Cardiac septum (tissue), 1 donor: ENCODE data around the gene ITGA1. TPM values are rescaled to one million over a fixed set of nuclear protein-coding genes. Genes with fewer than 3 reads are reported as not detected.
"Not testable (repeated sequence)": the region's sequence is repeated elsewhere in the genome, so short reads cannot be mapped to it uniquely, and the experiment has no call there.

Experiments
- DNase-seq: peaks from one replicate; pipeline ENCODE4 v3.0.0-alpha.2; 2020; ENCODE audit warnings: low spot score
- intact Hi-C: fragments of 100-400 bp; cut with DNase I; formaldehyde crosslinking; loops from one replicate; pipeline ENCODE4 v1.14.0; 2022
- long read RNA-seq: library from polyadenylated mRNA; unstranded; transcript quantifications from one replicate; pipeline ENCODE4 v2.0.0, GENCODE V29; 2021
- total RNA-seq: library from RNA; stranded (reverse); fragmentation: NEBNext Ultra II Directional; extraction: Animal tissue kit (Norgen Biotek cat#: 25700); gene quantifications from one replicate; pipeline ENCODE4 v1.2.1, GENCODE V29; 2021
- donor health status: DM: no; HTN: no; CAD: no.

Gene ITGA1
- 40.3 TPM for total RNA-seq
- long read RNA-seq, full-length matches to known transcripts, result 15 of 26 reads
- long read RNA-seq, partial matches to known transcripts, result 8 of 26 reads
- long read RNA-seq, other reads (novel, unspliced or antisense), result 3 of 26 reads

DNA sequence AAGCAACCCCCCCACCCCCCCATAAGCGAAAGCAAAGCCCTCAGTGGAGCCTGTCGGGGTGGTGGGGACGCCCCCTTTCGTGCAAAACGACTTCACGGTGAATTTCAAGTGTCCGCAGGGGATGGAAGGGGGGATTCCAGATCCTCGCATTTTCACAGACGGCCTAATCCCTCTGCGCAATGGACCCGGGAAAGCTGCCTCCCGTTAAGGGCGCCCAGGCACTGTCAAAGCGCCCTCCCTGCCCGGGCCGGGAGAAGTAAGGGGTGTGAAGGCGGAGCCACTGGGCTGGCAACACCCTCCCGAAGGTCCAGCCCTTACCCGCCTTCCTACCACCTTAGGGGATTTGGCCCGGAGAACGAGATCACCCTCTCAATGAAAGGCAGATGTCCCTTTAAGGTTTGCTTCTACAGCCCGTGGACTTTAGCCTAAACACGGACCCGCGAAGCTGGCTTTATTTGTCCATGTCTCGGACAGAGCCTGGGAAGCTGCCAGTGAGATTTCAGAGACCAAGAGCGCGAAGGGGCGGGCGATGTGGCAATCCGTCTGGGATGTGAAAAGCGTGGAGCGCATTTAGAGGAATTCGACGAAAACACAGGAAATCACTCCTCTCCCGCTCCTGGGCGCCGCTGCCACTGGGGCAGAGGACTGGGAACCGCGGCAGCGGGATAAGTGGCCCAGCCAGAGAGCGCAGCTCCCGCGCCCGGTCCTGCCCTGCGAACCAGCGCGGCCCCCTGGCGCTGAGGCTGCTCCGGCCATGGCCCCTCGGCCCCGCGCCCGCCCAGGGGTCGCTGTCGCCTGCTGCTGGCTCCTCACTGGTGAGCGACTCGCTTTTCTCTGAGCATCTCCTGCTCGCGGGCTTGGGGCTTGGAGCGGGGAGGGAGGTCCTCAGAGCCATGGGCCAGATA, at the start of gene ITGA1, which contains the start of gene PELO:
ITGA1 (plus strand) TSS at position 317 of the 905 bp plus-strand sequence; CDS start at position 755, 438 bp downstream.
PELO (plus strand) TSS at position 317 of the 905 bp plus-strand sequence. CDS start 12,479 bp downstream, outside the sequence.
- DNase-seq, result peak; percentile 89
- intact Hi-C loops, result loop anchor here (2.0 to 10.0 kb wide), 5 partner anchors 54 to 317 kb away; partner anchors contain the start of gene MOCS2

DNA sequence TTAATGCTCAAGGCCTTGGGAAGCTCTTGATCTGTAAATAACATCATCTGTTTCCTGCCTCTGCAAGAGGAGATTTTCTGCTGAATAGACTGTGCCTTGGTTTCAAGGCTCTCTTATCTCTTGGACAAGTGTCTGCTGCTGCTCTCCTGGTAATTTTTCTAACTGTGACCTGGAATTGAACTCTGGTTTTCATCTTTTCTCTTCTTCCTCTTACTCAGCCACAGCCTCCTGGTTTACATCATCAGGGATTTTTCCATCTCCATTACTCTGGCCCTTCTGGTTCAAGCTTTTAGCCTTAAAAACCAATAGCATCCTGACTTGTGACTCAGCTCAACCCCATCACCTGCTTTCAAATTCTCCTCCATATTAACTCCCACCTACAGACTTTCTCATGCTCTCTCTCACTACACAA, 49.6 kb upstream of the ITGA1 start:
- intact Hi-C loops, result no loop called here

DNA sequence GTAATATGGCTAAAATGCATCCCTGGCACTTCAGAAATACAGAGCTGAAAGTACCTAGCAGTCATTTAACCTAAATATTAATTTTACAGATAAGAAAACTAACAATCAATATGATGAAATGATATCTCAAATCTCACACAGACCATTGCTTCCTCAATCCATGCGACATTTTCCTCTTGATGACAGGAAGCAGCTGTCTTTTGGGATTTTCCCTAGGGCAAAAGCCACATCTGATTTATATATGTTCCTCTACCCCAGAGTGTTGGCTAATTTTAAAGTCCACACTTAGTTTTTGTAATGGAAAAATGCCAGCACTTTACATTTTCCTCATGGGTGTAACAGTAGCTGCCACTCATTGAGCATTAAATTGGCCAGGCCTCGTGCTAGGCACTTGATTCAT, 47.7 kb upstream of the ITGA1 start:
- intact Hi-C loops, result no loop called here
- DNase-seq, result no peak

More for the DNA sequence above, 49.6 kb upstream of the ITGA1 start:
- no peak for DNase-seq

DNA sequence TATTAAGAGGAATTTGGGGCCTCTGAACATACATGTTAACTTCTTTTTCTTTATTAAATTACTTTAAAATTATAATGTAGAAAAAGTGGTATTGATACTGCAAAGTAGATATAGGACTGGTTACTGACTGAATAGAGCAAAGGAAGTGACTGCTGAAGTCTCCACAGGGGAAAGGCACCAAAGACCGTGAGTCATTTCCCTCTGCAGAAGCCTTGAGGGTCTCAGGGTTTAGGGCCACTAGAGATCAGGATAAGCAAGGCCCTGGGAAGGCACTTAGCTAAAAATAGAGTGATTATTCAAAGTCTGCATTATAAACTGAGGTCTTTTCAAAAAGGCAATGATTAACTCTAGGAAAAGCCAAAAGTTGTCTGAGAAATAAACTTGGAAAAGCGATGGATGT, 44.7 kb upstream of the ITGA1 start:
- intact Hi-C loops, result no loop called here
- no peak for DNase-seq

DNA sequence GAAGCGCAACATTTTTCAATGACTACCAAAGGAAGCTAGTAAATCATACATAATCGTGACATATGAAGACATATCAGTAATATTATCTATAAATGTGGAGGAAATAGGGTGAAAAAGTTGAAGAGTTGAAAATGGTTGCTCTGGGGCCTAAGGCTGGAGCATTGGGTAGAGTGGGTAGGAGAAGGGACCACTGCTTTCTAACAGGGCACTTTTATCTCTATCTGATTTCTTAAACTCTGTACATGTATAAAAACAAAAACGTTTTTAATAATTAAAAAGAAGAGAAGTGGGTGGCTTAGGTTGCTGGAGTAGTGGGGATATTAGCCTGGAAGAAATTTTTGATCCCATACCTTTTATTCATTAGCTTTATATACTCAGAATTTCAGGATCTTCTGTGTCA, 44.2 kb upstream of the ITGA1 start:
- no peak for DNase-seq
- intact Hi-C loops, result no loop called here

DNA sequence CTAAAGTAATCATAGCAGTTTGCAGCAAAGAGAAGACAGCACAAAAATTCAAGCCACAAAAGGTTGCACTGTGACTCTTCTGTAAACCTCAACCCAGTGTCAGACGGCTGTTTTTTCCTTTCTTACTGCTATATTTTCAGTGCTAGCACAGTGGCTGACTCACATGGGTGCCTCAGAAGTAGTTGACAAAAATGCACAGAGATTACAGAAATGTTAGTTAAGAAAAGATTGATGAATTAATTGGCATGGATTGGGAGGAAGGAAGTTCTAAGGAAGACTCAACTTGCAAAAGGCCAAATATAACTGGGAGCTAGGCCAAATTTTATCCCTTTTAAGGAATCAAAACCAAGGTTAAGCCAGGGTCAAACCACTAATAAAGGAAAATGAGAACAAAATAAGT, 43.7 kb upstream of the ITGA1 start:
- no peak for DNase-seq

DNA sequence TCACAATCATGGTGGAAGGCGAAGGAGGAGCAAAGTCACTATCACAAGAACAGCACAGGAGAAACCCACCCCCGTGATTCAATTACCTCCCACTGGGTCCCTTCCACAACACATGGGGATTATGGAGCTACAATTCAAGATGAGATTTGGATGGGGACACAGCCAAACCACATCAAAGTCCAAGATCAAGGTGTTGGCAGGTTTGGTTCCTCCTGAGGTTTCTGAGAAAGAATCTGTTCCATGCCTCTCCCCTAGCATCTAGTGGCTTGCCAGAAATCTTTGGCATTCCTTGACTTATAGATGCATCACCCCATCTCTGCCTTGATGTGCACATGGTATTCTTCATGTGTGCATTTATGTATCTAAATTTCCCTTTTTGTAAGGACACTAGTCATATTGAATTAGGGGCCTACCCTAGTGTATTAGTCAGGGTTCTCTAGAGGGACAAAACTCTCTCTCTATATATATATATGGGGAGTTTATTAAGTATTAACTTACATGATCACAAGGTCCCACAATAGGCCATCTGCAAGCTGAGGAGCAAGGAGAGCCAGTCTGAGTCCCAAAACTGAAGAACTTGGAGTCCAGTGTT, 42.8 kb upstream of the ITGA1 start:
- intact Hi-C loops, result not testable (repeated sequence)

More for the DNA sequence above, 43.7 kb upstream of the ITGA1 start:
- intact Hi-C loops, result no loop called here

DNA sequence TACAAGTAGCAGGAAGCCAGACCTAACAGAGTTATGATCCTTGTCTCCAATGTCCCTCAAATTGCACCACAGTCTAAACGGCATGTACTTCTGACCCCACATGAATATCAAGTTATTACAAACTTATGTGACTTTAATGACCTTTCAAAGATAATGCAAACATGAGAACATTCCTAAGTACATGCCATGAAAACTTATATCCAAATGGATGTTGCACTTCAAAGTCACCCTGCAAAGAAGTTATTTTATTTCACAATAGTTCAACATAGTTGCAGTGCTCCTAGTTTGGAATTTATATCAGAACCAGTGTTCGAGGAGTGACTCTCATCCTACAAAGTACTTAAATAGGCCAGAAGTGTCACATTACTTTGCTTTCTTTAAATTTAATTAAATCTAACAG, 41.2 kb upstream of the ITGA1 start:
- no peak for DNase-seq
- intact Hi-C loops, result no loop called here

More for the DNA sequence above, 42.8 kb upstream of the ITGA1 start:
- DNase-seq, result not testable (repeated sequence)

DNA sequence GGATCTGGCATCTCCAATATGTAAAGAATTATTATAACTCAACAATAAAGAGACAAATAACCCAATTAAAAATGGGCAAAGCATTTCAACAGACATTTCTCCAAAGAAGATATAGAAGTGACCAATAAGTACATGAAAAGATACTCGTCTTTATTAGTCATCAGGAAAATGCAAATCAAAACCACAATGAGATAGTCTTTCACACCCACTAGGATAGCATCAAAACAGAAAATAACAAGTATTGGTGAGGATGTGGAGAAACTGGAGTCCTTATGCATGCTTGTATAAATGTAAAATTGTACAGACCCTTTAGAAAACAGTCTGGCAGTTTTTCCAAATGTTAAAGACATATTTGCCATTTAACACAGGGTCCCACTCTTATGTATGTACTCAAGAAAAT, 39.1 kb upstream of the ITGA1 start:
- intact Hi-C loops, result no loop called here
- no peak for DNase-seq

DNA sequence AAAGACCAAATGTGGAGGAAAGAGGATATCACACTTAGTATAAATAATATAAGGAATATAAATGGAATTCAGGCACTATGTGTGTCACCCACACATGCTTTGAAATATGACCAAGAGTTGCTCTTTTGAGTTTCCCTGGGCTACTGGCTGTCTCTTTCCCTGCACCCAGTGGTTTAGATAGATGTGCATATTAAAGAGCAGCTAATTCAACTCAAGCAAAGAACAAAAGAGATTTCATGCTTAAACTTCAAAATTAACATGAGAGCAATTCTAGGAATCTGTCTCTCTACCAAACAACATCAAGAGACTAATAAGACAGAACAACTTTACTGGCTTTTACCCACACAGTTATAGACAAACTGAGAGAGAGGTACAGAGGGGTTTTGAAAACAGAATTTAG, 38.0 kb upstream of the ITGA1 start:
- DNase-seq, result no peak
- intact Hi-C loops, result no loop called here

DNA sequence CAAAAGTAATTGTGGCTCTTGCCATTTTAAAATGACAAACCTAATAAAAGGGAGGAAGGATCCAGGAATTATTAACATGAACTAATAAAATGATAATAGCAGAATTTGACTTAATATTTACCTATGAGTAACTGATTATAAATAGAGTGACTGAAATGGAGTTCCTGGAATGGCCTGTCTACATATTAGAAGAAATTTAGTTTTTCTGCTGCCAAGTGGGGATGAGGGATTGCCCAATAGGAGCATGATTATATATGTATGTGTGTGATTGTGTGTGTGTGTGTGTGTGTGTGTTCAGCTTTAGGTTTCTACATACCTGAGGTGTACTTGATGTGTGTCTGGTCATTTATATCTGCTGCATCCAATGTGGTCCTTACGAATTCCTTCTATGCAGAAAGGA, 36.6 kb upstream of the ITGA1 start:
- no peak for DNase-seq
- intact Hi-C loops, result no loop called here

DNA sequence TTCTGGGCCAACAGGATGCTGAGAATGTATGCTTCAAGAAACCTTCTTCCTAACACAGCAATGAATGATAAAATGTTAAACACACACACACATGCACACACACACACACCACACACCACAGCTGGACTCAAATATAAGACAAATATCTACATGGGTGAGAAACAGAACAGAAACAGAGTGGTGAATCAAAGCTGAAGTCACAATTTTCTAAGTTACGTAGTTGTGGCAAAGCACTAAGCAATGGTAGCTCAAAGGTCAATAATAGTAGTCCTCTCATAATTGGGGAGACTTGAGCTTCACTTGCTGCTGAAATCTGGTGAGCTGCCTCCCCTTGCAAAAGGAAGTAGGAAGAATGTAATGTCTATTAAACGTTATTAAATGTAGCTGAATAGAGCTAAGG, 33.7 kb upstream of the ITGA1 start:
- intact Hi-C loops, result no loop called here
- no peak for DNase-seq

DNA sequence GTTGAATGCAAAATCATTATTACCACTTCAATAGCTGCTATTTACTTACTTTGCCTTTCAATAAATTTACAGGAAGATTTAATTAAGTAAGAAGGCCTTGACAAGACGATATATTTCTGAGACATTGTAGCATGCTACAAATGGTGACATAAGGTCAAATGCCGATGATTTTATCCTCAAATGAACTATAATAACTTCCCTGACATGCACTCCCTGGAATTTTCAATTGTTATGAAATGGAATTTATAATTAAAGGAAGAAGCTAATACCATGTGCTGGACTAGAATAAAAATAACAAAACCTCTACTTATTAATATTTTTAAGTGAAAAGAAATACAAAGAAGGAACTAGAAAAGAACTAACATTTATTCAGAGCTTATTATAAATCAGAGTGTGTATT, 30.2 kb upstream of the ITGA1 start:
- no peak for DNase-seq
- intact Hi-C loops, result no loop called here

DNA sequence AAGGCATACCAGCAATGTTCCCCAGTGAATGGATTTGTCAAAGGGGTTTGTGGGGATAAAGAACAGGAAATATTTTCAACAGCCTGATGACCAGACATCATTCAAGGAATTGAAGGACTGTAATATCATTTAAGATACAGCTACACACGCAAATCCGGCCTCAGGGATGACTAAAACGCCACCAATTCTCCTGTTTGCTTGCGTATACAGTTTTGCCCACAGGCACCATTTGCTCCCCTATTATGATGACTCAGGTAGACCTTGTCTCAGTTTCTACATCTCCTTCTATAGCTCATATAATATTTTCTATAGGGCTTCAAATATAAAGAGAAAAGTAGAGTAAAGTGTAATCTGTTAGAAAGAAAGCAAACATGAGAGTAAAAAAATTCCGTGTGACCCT, 29.7 kb upstream of the ITGA1 start:
- DNase-seq, result no peak
- intact Hi-C loops, result no loop called here

DNA sequence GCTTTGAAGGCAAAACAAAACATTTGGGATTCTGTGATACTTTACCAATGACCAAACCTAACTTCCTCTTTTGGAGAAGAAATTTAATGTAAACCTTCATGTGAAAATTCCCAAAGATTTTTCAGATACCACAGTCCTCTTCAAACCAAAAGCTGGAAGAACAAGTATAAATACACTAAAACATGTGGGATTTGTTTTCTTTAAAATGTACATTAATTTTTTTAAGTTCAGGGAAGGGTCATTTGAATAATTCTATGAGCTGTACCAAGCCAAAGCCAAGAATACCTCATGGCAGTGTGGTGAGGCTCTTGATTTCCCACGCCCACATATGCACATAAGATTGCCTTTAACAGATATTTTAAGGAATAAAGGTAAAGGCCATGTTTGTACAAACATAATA, 28.4 kb upstream of the ITGA1 start:
- DNase-seq, result no peak
- intact Hi-C loops, result no loop called here

DNA sequence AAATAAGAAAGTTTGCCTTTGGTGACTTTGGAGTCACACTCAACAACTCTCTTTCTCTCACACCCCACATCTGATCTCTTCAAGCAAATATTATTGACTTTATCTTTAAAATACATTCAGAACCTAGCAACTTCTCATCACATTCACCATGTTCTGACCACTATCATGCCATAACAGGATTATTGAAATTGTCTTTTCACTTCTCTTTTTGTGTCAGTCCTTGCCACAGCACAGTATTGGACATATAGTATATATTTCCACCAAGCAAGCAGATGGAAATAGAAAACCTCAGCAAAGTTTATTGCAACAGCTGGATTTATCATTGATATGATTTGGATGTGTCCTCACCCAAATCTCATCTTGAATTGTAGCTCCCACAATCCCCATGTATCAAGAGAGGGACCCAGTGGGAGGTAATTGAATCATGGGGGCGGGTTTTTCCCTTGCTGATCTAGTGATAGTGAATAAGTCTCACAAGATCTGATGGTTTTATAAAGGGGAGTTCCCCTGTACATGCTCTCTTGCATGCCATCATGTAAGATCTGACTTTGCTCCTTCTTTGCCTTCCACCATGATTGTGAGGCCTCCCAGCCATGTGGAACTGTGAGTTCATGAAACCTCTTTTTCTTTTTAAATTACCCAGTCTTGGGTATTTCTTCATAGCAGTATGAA, 26.9 kb upstream of the ITGA1 start:
- intact Hi-C loops, result no loop called here
- DNase-seq, result no peak

DNA sequence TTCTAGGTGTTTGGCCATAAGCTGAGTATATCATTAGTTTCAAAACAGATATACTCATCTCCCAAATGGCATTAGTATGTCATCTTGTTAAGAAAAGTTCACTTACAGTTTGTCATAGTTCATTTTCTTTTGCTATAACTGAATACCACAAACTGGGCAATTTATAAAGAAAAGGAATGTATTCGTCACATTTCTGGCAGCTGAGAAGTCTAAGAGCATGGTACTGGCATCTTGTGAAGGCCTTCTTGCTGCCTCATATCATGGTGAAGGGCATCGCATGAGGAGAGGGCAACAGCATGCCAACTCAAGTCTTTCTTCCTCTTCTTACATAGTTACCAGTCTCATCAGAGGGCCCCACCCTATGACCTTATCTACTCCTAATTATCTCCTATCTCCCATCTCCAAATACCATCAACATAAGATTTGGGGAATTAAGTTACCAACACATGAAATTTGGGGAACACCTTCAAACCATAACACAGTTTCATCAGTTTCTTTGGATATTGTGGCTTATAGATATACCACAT, 20.4 kb upstream of the ITGA1 start:
- intact Hi-C loops, result no loop called here

DNA sequence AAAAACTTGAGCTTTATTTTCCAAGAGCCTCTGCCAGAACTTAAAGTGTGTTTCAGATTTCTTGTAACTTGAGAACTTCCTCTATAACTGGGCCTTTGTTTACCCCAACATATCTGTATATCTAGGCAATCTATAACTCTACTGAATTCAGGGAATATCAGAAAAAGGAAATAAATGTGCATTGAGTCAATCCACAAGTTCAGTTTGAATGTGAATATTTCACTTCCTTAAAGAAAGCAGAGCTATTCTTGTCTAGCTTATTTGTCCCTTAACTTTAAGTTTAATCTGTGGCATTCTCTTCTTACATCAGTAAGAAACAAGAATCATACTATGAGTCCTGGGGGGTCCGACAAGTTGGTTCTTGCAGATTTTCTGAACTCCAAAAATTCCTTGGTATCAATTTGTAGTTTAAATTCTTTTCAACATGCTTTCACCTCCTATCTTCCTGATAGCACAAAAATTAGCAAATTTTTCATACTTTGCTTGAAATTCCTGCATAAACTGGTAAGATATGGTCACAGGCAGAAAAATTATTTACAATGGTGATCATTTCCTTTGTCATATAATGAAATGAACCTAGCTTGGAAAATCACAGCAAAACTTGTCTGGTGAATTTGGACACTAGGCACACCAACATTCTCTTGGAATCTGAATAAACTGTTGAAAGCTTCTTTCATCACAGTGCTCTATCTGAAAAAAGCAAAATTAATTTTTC, 19.8 kb upstream of the ITGA1 start:
- intact Hi-C loops, result no loop called here
- no peak for DNase-seq

More for the DNA sequence above, 20.4 kb upstream of the ITGA1 start:
- DNase-seq, result no peak

DNA sequence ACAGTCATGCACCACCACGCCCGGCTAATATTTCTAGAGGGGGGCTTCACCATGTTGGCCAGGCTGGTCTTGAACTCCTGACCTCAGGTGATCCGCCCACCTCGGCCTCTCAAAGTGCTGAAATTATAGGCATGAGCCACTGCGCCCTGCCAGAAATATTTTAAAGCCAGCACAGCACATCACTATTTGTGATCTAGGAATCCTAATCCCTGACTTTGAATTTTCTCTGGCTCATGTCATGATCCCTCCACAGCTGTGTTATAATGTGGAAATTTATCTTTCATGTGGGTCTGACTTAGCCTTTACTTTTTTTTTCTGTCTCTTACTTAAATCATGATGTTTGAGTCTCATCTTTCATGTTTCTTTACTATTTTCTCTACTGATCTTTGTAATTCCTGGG, 18.7 kb upstream of the ITGA1 start:
- DNase-seq, result no peak
- intact Hi-C loops, result no loop called here
